B cell (primary cell): ENCODE data around the gene LHX2. TPM values are rescaled to one million over a fixed set of nuclear protein-coding genes. Genes with fewer than 3 reads are reported as not detected.

Experiments
- ATAC-seq: fragments of 200-7000 bp; cut with Tn5 transposase; one replicate; pipeline ENCODE4 v1.10.0; 2021; ENCODE audit warnings: low read depth, mild to moderate bottlenecking, moderate number of reproducible peaks, moderate library complexity
- CTCF ChIA-PET: fragments of 350-600 bp; sonication (Branson Sonifier 250); formaldehyde crosslinking; loops from one replicate; lab custom pipeline; 2021; ENCODE audit warnings: antibody characterized with exemption, inconsistent platforms; lab: Charles Lee
- POLR2A ChIA-PET: fragments of 350-600 bp; sonication (Branson Sonifier 250); formaldehyde crosslinking; loops from one replicate; lab custom pipeline; 2021; ENCODE audit warnings: antibody characterized with exemption; lab: Charles Lee
- DNase-seq: peaks from one replicate; pipeline ENCODE4 v3.0.0; 2013
- H2AFZ ChIP-seq: 2 replicates; pipeline ENCODE4 v1.6.1; 2012; ENCODE audit warnings: mild to moderate bottlenecking, low read depth, low read length; ENCODE audit not compliant: insufficient read depth, poor library complexity, severe bottlenecking
- H3K27ac ChIP-seq, 2 donors: 1 replicate in 1 of 2; 2 replicates in 1 of 2; pipeline ENCODE4 v1.5.1; 2012 to 2013; ENCODE audit warnings: low read length in 2 of 2, mild to moderate bottlenecking in 2 of 2, moderate library complexity in 1 of 2
- H3K27me3 ChIP-seq, 4 experiments: fragments of 200-600 bp in 1 of 4; sonication (generic) in 1 of 4; replicated peaks in 1 of 4; 1 replicate in 2 of 4; 2 replicates in 2 of 4; pipeline versions ENCODE4 v1.6.1 to v1.7.0; 2013 to 2016; ENCODE audit warnings: low read length in 3 of 4, mild to moderate bottlenecking in 2 of 4, mixed read lengths in 1 of 4, moderate library complexity in 1 of 4; ENCODE audit not compliant: insufficient read depth in 4 of 4, control insufficient read depth in 3 of 4; ENCODE audit errors: control extremely low read depth in 1 of 4
- H3K36me3 ChIP-seq, 2 experiments: replicated peaks in 1 of 2; 1 replicate in 1 of 2; 2 replicates in 1 of 2; pipeline versions ENCODE4 v1.6.1 to v1.7.1; 2013; ENCODE audit warnings: low read length in 1 of 2; ENCODE audit not compliant: insufficient read depth in 2 of 2, control insufficient read depth in 1 of 2; ENCODE audit errors: control extremely low read depth in 1 of 2, extremely low read depth in 1 of 2
- H3K4me1 ChIP-seq, 2 donors: fragments of 200-600 bp in 1 of 2; sonication (generic) in 1 of 2; 1 replicate in 1 of 2; 2 replicates in 1 of 2; pipeline versions ENCODE4 v1.5.1 to v1.6.1; 2013 to 2017; ENCODE audit warnings: low read length in 2 of 2; ENCODE audit not compliant: control insufficient read depth in 2 of 2, insufficient read depth in 2 of 2
- H3K4me2 ChIP-seq: replicated peaks from 2 replicates; pipeline ENCODE3; 2012; ENCODE audit warnings: mild to moderate bottlenecking, low read depth, low read length; ENCODE audit not compliant: poor library complexity, severe bottlenecking
- H3K4me3 ChIP-seq, 5 experiments: fragments of 200-600 bp in 1 of 5; sonication (generic) in 1 of 5; 1 replicate in 3 of 5; 2 replicates in 2 of 5; pipeline versions ENCODE4 v1.5.1 to v1.7.0; 2011 to 2016; ENCODE audit warnings: low read length in 4 of 5, mild to moderate bottlenecking in 4 of 5, low read depth in 2 of 5, control low read depth in 1 of 5, moderate library complexity in 1 of 5; ENCODE audit not compliant: insufficient read depth in 1 of 5; ENCODE audit errors: control extremely low read depth in 1 of 5, extremely low read depth in 1 of 5
- H3K79me2 ChIP-seq: fragments of 200-600 bp; sonication (generic); one replicate; pipeline ENCODE4 v1.6.0; 2016; ENCODE audit warnings: low read length; ENCODE audit not compliant: control insufficient read depth, insufficient read depth
- H3K9ac ChIP-seq: fragments of 200-600 bp; sonication (generic); 2 replicates; pipeline ENCODE4 v1.6.1; 2017; ENCODE audit warnings: mild to moderate bottlenecking, low read length, moderate library complexity
- H3K9me3 ChIP-seq, 3 donors: one replicate each; pipeline versions ENCODE4 v1.6.1 to v1.7.1; 2013; ENCODE audit warnings: low read length in 2 of 3; ENCODE audit not compliant: control insufficient read depth in 2 of 3, insufficient read depth in 1 of 3; ENCODE audit errors: control extremely low read depth in 1 of 3
- H4K20me1 ChIP-seq: 2 replicates; pipeline ENCODE4 v1.6.0; 2012; ENCODE audit warnings: mild to moderate bottlenecking, low read length; ENCODE audit not compliant: insufficient read depth, control insufficient read depth, poor library complexity, severe bottlenecking
- H3K27ac Mint-ChIP-seq: one replicate; pipeline ENCODE4 v1.8.0; 2021; ENCODE audit warnings: mixed read lengths
- H3K27me3 Mint-ChIP-seq: one replicate; pipeline ENCODE4 v1.8.0; 2021; ENCODE audit warnings: mixed read lengths
- H3K4me1 Mint-ChIP-seq: one replicate; pipeline ENCODE4 v1.8.0; 2021; ENCODE audit warnings: mixed read lengths
- H3K4me3 Mint-ChIP-seq: one replicate; pipeline ENCODE4 v1.8.0; 2021; ENCODE audit warnings: mixed read lengths
- H3K9me3 Mint-ChIP-seq: one replicate; pipeline ENCODE4 v1.8.0; 2022; ENCODE audit warnings: mixed read lengths; ENCODE audit not compliant: insufficient read depth
- EZH2 ChIP-seq: IDR thresholded peaks from 2 replicates; pipeline ENCODE4 v1.6.1; 2012; ENCODE audit warnings: borderline replicate concordance, low read depth, mild to moderate bottlenecking, moderate library complexity, low read length; ENCODE audit not compliant: insufficient read depth, poor library complexity, severe bottlenecking
- WGBS: methylation state at CpG from one replicate; pipeline ENCODE4 v1.1.5; 2013; ENCODE audit warnings: missing lambda C conversion rate; ENCODE audit not compliant: insufficient coverage; 5-methylcytosine and 5-hydroxymethylcytosine counted together
- intact Hi-C: fragments of 100-400 bp; cut with micrococcal nuclease; formaldehyde crosslinking; loops from one replicate; pipeline ENCODE4 v1.10.0; 2022
- polyA plus RNA-seq: library from polyadenylated mRNA; depleted of rRNA; stranded (reverse); fragments of >200 nt; gene quantifications from 2 replicates; pipeline ENCODE4 v1.2.3, GENCODE V29; 2012
- total RNA-seq, 2 donors: library from RNA; stranded (reverse); fragments of 120-200 nt in 1 of 2; gene quantifications; 1 replicate in 1 of 2; 2 replicates in 1 of 2; pipeline versions ENCODE4 v1.2.3 to v1.2.4, GENCODE V29; 2013 to 2022
- TF ChIP-seq, protein P1 (sequence below): fragments of 200-600 bp; IDR thresholded peaks from one replicate; pipeline ENCODE4 v1.8.0; 2022; ENCODE audit warnings: antibody characterized with exemption, mild to moderate bottlenecking

LHX2 gene
- total and polyA plus RNA-seq, 2 donors (not counting 1 experiment from before 2014, with no cell fraction given), result 0.66 TPM; not detected in 1

DNA sequence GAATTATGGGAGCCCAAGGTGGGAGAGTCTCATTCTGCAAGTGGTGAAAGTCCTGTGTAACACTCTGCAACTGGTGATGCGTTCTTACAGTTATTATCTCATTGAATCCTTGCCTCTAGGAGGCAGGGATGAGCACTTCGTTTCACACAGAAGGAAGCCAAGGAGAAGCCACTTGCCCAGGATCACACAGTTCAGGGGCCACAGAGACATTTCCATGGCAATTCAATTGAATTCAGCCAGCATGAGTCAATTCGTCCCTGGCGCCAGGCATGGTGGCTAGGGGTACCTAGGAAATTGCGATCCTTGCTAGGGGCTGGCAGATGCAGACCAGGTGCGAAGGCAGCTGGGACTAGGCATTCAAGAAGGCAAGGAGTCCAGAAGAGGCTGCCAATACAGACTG is 26.2 kb downstream of the LHX2 start:
- Histone ChIP-seq H3K27me3 (peaks cover 0 to 51% (median 20%) of the 10 kb centered on the region in 4 experiments), H3K9me3 (peaks cover 0 to 5% (median 0%) of the 10 kb centered on the region in 3 donors), H2AFZ (no peak overlapping the region), H3K27ac (no peak overlapping the region), H3K4me1 (peaks cover 17% of the 10 kb centered on the region in 2 donors), H3K36me3 (no peaks in the 10 kb centered on the region), H3K9ac (no peak overlapping the region), H3K79me2 (no peaks in the 10 kb centered on the region), H4K20me1 (no peaks in the 10 kb centered on the region), H3K4me2 (no peak overlapping the region), H3K4me3 (no peak overlapping the region)
- ChIA-PET POLR2A (no interaction called here), CTCF (no interaction called here)
- Mint-ChIP-seq H3K4me1 (peaks cover 18% of the 10 kb centered on the region), H3K27me3 (peaks cover 49% of the 10 kb centered on the region), H3K27ac (no peak overlapping the region), H3K9me3 (no peaks in the 10 kb centered on the region), H3K4me3 (no peak overlapping the region)
- no peak for TF ChIP-seq EZH2
- TF ChIP-seq, protein P1, sequence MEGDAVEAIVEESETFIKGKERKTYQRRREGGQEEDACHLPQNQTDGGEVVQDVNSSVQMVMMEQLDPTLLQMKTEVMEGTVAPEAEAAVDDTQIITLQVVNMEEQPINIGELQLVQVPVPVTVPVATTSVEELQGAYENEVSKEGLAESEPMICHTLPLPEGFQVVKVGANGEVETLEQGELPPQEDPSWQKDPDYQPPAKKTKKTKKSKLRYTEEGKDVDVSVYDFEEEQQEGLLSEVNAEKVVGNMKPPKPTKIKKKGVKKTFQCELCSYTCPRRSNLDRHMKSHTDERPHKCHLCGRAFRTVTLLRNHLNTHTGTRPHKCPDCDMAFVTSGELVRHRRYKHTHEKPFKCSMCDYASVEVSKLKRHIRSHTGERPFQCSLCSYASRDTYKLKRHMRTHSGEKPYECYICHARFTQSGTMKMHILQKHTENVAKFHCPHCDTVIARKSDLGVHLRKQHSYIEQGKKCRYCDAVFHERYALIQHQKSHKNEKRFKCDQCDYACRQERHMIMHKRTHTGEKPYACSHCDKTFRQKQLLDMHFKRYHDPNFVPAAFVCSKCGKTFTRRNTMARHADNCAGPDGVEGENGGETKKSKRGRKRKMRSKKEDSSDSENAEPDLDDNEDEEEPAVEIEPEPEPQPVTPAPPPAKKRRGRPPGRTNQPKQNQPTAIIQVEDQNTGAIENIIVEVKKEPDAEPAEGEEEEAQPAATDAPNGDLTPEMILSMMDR, result no peak
- 64% methylated on average over 6 of the region's 6 CpGs for WGBS
- intact Hi-C loops, result no loop called here
- DNase-seq (no peak), ATAC-seq (no peak)

DNA sequence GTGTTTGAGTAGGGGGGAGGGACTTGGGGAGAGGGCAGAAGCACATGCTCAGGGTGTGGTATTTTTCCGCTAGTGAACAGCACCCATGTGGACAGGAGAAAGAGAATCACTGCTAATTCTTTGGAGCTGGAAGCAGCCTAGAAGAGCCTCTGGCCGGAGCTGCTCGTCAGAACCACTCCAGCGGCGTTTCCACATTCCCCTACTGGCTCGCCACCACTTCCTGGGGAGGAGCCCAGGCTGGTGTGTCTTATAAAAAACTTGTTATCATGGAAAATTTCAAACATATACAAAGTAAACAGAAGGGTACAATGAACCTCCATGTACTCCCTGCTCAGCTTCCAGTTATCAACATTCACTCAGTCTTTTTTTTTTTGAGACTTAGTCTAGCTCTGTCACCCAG is 26.7 kb downstream of the LHX2 start:
- no peak for TF ChIP-seq EZH2
- TF ChIP-seq, protein P1, result no peak
- intact Hi-C loops, result no loop called here
- Histone ChIP-seq H3K27me3 (peaks cover 0 to 50% (median 20%) of the 10 kb centered on the region in 4 experiments), H3K4me1 (peaks cover 17% of the 10 kb centered on the region in 2 donors), H3K9ac (no peak overlapping the region), H3K79me2 (no peaks in the 10 kb centered on the region), H3K9me3 (peaks cover 0 to 5% (median 0%) of the 10 kb centered on the region in 3 donors), H3K27ac (no peak overlapping the region), H2AFZ (no peak overlapping the region), H3K4me2 (no peak overlapping the region), H3K36me3 (no peaks in the 10 kb centered on the region), H3K4me3 (no peak overlapping the region), H4K20me1 (no peaks in the 10 kb centered on the region)
- ChIA-PET CTCF (interaction anchor here (1.3 to 3.9 kb wide), 3 partner anchors 14 to 495 kb away, joined by 3 to 80 read pairs (median 3); no protein-coding TSS in a partner anchor), POLR2A (no interaction called here)
- Mint-ChIP-seq H3K27me3 (peaks cover 47% of the 10 kb centered on the region), H3K27ac (no peak overlapping the region), H3K4me1 (peaks cover 18% of the 10 kb centered on the region), H3K9me3 (no peaks in the 10 kb centered on the region), H3K4me3 (no peak overlapping the region)
- 71% methylated on average over 1 of the region's 6 CpGs for WGBS
- DNase-seq (no peak), ATAC-seq (no peak)
